GM20431 (cell line): ENCODE measurements around the gene EXPH5.
"Not testable (repeated sequence)": the region's sequence is repeated elsewhere in the genome, so short reads cannot be mapped to it uniquely, and the experiment has no call there.

Experiments used
- in situ Hi-C: fragments of 300-500 bp; cut with MseI, MboI; formaldehyde crosslinking; loops from one replicate; pipeline ENCODE4 v1.15.0; 2020; ENCODE audit warnings: low sequenced_read_pairs; ENCODE audit not compliant: unreplicated experiment

EXPH5 gene

GRCh38 chr11:108593214-108593922 lies at the start of gene EXPH5:
EXPH5 (minus strand) TSS chr11:108593768; CDS start chr11:108593536, 232 bp downstream.
- in situ Hi-C loops = no loop called here

- in situ Hi-C loops = not testable (repeated sequence)
Observed at GRCh38 chr11:108641752-108642151, 48.2 kb upstream of the EXPH5 start.

- in situ Hi-C loops = loop anchor here (10.0 kb wide), 1 partner anchor 224 kb away; no protein-coding TSS in a partner anchor
Observed at GRCh38 chr11:108639146-108639545, 45.6 kb upstream of the EXPH5 start.

GRCh38 chr11:108636222-108636621 lies 42.7 kb upstream of the EXPH5 start:
- in situ Hi-C loops = loop anchor here (10.0 kb wide), 1 partner anchor 221 kb away; no protein-coding TSS in a partner anchor

GRCh38 chr11:108635106-108635505 lies 41.5 kb upstream of the EXPH5 start:
- in situ Hi-C loops = loop anchor here (10.0 kb wide), 1 partner anchor 220 kb away; no protein-coding TSS in a partner anchor

- in situ Hi-C loops = loop anchor here (10.0 kb wide), 1 partner anchor 217 kb away; no protein-coding TSS in a partner anchor
Observed at GRCh38 chr11:108632041-108632704, 38.6 kb upstream of the EXPH5 start.

GRCh38 chr11:108629274-108629673 lies 35.7 kb upstream of the EXPH5 start:
- in situ Hi-C loops = no loop called here

- in situ Hi-C loops = no loop called here
Observed at GRCh38 chr11:108628812-108629211, 35.2 kb upstream of the EXPH5 start.

GRCh38 chr11:108628326-108628725 lies 34.8 kb upstream of the EXPH5 start:
- in situ Hi-C loops = no loop called here

- in situ Hi-C loops = no loop called here
Observed at GRCh38 chr11:108624196-108624925, 30.8 kb upstream of the EXPH5 start.

GRCh38 chr11:108622341-108622740 lies 28.8 kb upstream of the EXPH5 start:
- in situ Hi-C loops = no loop called here

GRCh38 chr11:108620958-108621772 lies 27.6 kb upstream of the EXPH5 start:
- in situ Hi-C loops = no loop called here

GRCh38 chr11:108618529-108618928 lies 25.0 kb upstream of the EXPH5 start:
- in situ Hi-C loops = no loop called here

GRCh38 chr11:108617055-108617454 lies 23.5 kb upstream of the EXPH5 start:
- in situ Hi-C loops = no loop called here

- in situ Hi-C loops = no loop called here
Observed at GRCh38 chr11:108616549-108616948, 23.0 kb upstream of the EXPH5 start.

- in situ Hi-C loops = no loop called here
Observed at GRCh38 chr11:108614086-108614485, 20.5 kb upstream of the EXPH5 start.

- in situ Hi-C loops = no loop called here
Observed at GRCh38 chr11:108609682-108610081, 16.1 kb upstream of the EXPH5 start.

GRCh38 chr11:108608548-108608947 lies 15.0 kb upstream of the EXPH5 start:
- in situ Hi-C loops = no loop called here

GRCh38 chr11:108606495-108607160 lies 13.1 kb upstream of the EXPH5 start:
- in situ Hi-C loops = no loop called here
